HepG2 (cell line): ENCODE data around the gene WDR86. TPM values are rescaled to one million over a fixed set of nuclear protein-coding genes. Genes with fewer than 3 reads are reported as not detected.

Source experiments
- DBP ChIP-seq: sonication (generic); formaldehyde crosslinking; IDR thresholded peaks from 2 replicates; pipeline ENCODE4 v1.4.0; 2020; ENCODE audit warnings: missing genetic modification reagents; ENCODE audit errors: not compliant biosample characterization
- GLMP ChIP-seq: sonication (generic); formaldehyde crosslinking; IDR thresholded peaks from 2 replicates; pipeline ENCODE4 v1.9.0; 2021; ENCODE audit warnings: missing genetic modification reagents, mild to moderate bottlenecking, borderline replicate concordance
- GTF3A ChIP-seq: sonication (generic); formaldehyde crosslinking; conservative IDR thresholded peaks from 2 replicates; pipeline ENCODE4 v1.4.0; 2020; ENCODE audit warnings: mild to moderate bottlenecking, missing genetic modification reagents
- IKZF4 ChIP-seq: sonication (generic); formaldehyde crosslinking; IDR thresholded peaks from 2 replicates; pipeline ENCODE4 v1.5.1; 2020; ENCODE audit warnings: borderline replicate concordance, mild to moderate bottlenecking, low read depth, missing genetic modification reagents; ENCODE audit errors: not compliant biosample characterization
- TFAP4 ChIP-seq: sonication (generic); IDR thresholded peaks from 2 replicates; pipeline ENCODE4 v1.6.1; 2016; ENCODE audit warnings: low read depth, borderline replicate concordance
- THAP9 ChIP-seq: sonication (generic); formaldehyde crosslinking; IDR thresholded peaks from 2 replicates; pipeline ENCODE4; 2020; ENCODE audit warnings: missing genetic modification reagents, mild to moderate bottlenecking, borderline replicate concordance
- TRIM24 ChIP-seq: sonication (generic); formaldehyde crosslinking; IDR thresholded peaks from 2 replicates; pipeline ENCODE4 v1.8.0; 2022; ENCODE audit warnings: mild to moderate bottlenecking, missing genetic modification reagents
- ZBTB8A ChIP-seq: sonication (generic); formaldehyde crosslinking; IDR thresholded peaks from 2 replicates; pipeline ENCODE4 v1.4.0; 2020; ENCODE audit warnings: mild to moderate bottlenecking, low read depth, missing genetic modification reagents, borderline replicate concordance
- ZC3H4 ChIP-seq: sonication (generic); formaldehyde crosslinking; IDR thresholded peaks from 2 replicates; pipeline ENCODE4 v1.4.0; 2020; ENCODE audit warnings: missing genetic modification reagents, borderline replicate concordance
- ZNF292 ChIP-seq: sonication (generic); formaldehyde crosslinking; IDR thresholded peaks from 2 replicates; pipeline ENCODE4 v1.8.1; 2022; ENCODE audit warnings: mild to moderate bottlenecking, low read depth, missing genetic modification reagents, borderline replicate concordance
- ZNF333 ChIP-seq: sonication (generic); formaldehyde crosslinking; IDR thresholded peaks from 2 replicates; pipeline ENCODE4 v1.4.0; 2020; ENCODE audit warnings: mild to moderate bottlenecking, missing genetic modification reagents, borderline replicate concordance
- ZNF512B ChIP-seq: sonication (generic); formaldehyde crosslinking; IDR thresholded peaks from 2 replicates; pipeline ENCODE4 v1.5.1; 2020; ENCODE audit warnings: missing genetic modification reagents, mild to moderate bottlenecking, borderline replicate concordance
- ZNF562 ChIP-seq: sonication (generic); formaldehyde crosslinking; IDR thresholded peaks from 2 replicates; pipeline ENCODE4 v1.8.0; 2022; ENCODE audit warnings: missing genetic modification reagents, borderline replicate concordance
- ZNF687 ChIP-seq: sonication (generic); formaldehyde crosslinking; IDR thresholded peaks from 2 replicates; pipeline ENCODE4 v1.5.1; 2020; ENCODE audit warnings: mild to moderate bottlenecking, missing genetic modification reagents, moderate library complexity
- polyA plus RNA-seq, 8 experiments: library from polyadenylated mRNA; depleted of rRNA in 3 of 8; stranded (reverse) in 7 of 8; unstranded in 1 of 8; fragments of >200 nt; fragmentation: Illumina TruSeq in 4 of 8; extraction: Trizol in 4 of 8; gene quantifications; 2 replicates each; pipeline versions ENCODE4 v1.2.1 to v1.2.3, GENCODE V29; 2011 to 2016; ENCODE audit warnings: low read depth in 4 of 8, missing spikeins in 1 of 8, mixed read lengths in 1 of 8; ENCODE audit not compliant: insufficient read depth in 1 of 8
- total RNA-seq, 5 experiments: library from RNA; depleted of rRNA; stranded (reverse); fragments of >200 nt; fragmentation: Illumina TruSeq; extraction: Trizol; gene quantifications; 2 replicates each; pipeline ENCODE4 v1.2.3, GENCODE V29; 2016; ENCODE audit warnings: low read depth in 1 of 5

Gene WDR86
- total and polyA plus RNA-seq, 2 of the 13 experiments (the other 11 are each of a cell fraction or from before 2014, with no cell fraction given) = 0.11 to 2.9 TPM

- TF ChIP-seq TFAP4 (peak; percentile 54; the same call in 1 of the 2 replicates), ZBTB8A (CRISPR knock-in tag) (no peak), ZNF333 (CRISPR knock-in tag) (no peak), GLMP (CRISPR knock-in tag) (no peak), ZC3H4 (CRISPR knock-in tag) (no peak), GTF3A (CRISPR knock-in tag) (no peak), DBP (CRISPR knock-in tag) (no peak), TRIM24 (no peak), ZNF512B (CRISPR knock-in tag) (no peak), ZNF687 (CRISPR knock-in tag) (peak; percentile 94), ZNF292 (CRISPR knock-in tag) (no peak), THAP9 (CRISPR knock-in tag) (no peak), ZNF562 (CRISPR knock-in tag) (no peak), IKZF4 (CRISPR knock-in tag) (no peak)
These were observed 68.3 kb downstream of the WDR86 start, which contains the start of gene NUB1 (continued) for GRCh38 chr7:151341357-151342101.
